Progenitor cell of endocrine pancreas (in vitro differentiated cells): Measurements from ENCODE around the gene SERP1. TPM values are rescaled to one million over a fixed set of nuclear protein-coding genes. Genes with fewer than 3 reads are reported as not detected.

Experiments used
- DNase-seq: peaks from one replicate; pipeline ENCODE4 v3.0.0; 2021; ENCODE audit warnings: low spot score; ENCODE audit not compliant: unreplicated experiment
- H3K27ac Mint-ChIP-seq: 2 replicates; pipeline ENCODE4 v1.8.0; 2021; ENCODE audit warnings: mild to moderate bottlenecking, moderate library complexity, mixed read lengths
- H3K27me3 Mint-ChIP-seq: 2 replicates; pipeline ENCODE4 v1.8.0; 2021; ENCODE audit warnings: mixed read lengths
- H3K36me3 Mint-ChIP-seq: 2 replicates; pipeline ENCODE4 v1.8.0; 2022; ENCODE audit warnings: mixed read lengths; ENCODE audit not compliant: insufficient read depth
- H3K4me1 Mint-ChIP-seq: 2 replicates; pipeline ENCODE4 v1.8.0; 2021; ENCODE audit warnings: low read depth, mixed read lengths
- H3K4me3 Mint-ChIP-seq: 2 replicates; pipeline ENCODE4 v1.8.0; 2021; ENCODE audit warnings: low read depth, mild to moderate bottlenecking, moderate library complexity, mixed read lengths
- H3K9me3 Mint-ChIP-seq: 2 replicates; pipeline ENCODE4 v1.8.0; 2021; ENCODE audit warnings: low read depth, mixed read lengths
- CTCF ChIP-seq: fragments of 200-600 bp; sonication (generic); IDR thresholded peaks from one replicate; pipeline ENCODE4 v1.5.0; 2021; ENCODE audit warnings: antibody characterized with exemption, mild to moderate bottlenecking; ENCODE audit not compliant: unreplicated experiment
- total RNA-seq: library from RNA; stranded (reverse); gene quantifications from 2 replicates; pipeline ENCODE4 v1.2.1, GENCODE V29; 2021

The SERP1 gene
- total RNA-seq, 1 donor from 2014 or later, result 94.9 TPM

DNA sequence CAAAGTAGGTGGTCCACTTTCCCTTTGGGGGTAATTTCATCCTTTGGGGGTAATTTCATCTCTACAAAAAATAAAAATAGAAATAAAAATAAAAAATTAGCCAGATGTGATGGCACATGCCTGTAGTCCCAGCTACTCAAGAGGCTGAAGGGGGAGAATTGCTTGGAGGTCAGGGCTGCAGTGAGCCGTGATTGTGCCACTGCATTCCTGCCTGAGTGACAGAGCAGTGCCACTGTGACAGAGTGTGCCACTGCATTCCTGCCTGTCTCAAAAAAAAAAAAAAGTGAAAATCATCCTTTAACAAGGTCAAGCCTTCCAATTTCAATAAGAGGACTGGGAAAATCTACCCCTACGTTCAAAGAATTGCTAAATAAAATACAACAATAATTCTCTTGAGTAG lies 22.8 kb downstream of the SERP1 start:
- Mint-ChIP-seq H3K36me3 (no peaks in the 10 kb centered on the region), H3K4me3 (no peak overlapping the region), H3K27ac (no peak overlapping the region), H3K9me3 (no peaks in the 10 kb centered on the region), H3K4me1 (no peaks in the 10 kb centered on the region), H3K27me3 (no peaks in the 10 kb centered on the region)
- TF ChIP-seq CTCF, result no peak
- DNase-seq, result no peak

GRCh38 chr3:150521463-150521862 lies 24.8 kb downstream of the SERP1 start:
- Mint-ChIP-seq H3K4me1 (no peaks in the 10 kb centered on the region), H3K9me3 (peaks cover 12% of the 10 kb centered on the region), H3K36me3 (peaks cover 2% of the 10 kb centered on the region), H3K27me3 (no peaks in the 10 kb centered on the region), H3K4me3 (no peak overlapping the region), H3K27ac (no peak overlapping the region)
- DNase-seq, result no peak
- TF ChIP-seq CTCF, result no peak

DNA sequence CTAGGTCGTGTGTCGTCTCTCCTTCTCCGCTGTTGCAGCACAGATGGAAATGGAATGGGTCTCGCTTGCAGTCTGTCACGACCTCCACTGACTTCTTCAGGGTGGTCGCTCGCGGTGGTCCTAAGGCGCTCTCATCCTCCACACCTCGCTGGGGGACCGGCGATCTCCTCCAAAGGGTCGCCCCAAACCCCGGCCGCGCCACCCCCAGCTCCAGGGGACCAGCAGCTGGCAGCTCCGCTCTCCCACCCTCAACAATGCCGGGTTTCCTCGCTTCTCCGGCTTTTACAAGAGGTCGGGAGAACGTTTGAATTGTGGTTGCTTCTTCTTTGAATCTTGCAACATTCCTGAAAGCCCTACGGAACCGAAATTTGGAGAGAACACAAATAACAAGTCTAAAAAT lies 25.9 kb downstream of the SERP1 start:
- Mint-ChIP-seq H3K27ac (no peak overlapping the region), H3K9me3 (peaks cover 12% of the 10 kb centered on the region), H3K4me3 (no peak overlapping the region), H3K36me3 (peaks cover 2% of the 10 kb centered on the region), H3K27me3 (no peaks in the 10 kb centered on the region), H3K4me1 (peaks cover 2% of the 10 kb centered on the region)
- no peak for DNase-seq
- no peak for TF ChIP-seq CTCF

GRCh38 chr3:150519026-150519425 lies 27.3 kb downstream of the SERP1 start:
- TF ChIP-seq CTCF, result no peak
- DNase-seq, result no peak
- H3K9me3 Mint-ChIP-seq, result peaks cover 12% of the 10 kb centered on the region
- no peaks in the 10 kb centered on the region for H3K27me3 Mint-ChIP-seq
- peaks cover 2% of the 10 kb centered on the region for H3K36me3 Mint-ChIP-seq
- no peak overlapping the region for H3K4me3 Mint-ChIP-seq
- H3K4me1 Mint-ChIP-seq, result peaks cover 2% of the 10 kb centered on the region
- no peak overlapping the region for H3K27ac Mint-ChIP-seq

- H3K4me3 Mint-ChIP-seq, result no peak overlapping the region
- H3K27me3 Mint-ChIP-seq, result no peaks in the 10 kb centered on the region
- peaks cover 2% of the 10 kb centered on the region for H3K36me3 Mint-ChIP-seq
- no peak overlapping the region for H3K27ac Mint-ChIP-seq
- H3K9me3 Mint-ChIP-seq, result peaks cover 12% of the 10 kb centered on the region
- peaks cover 2% of the 10 kb centered on the region for H3K4me1 Mint-ChIP-seq
- TF ChIP-seq CTCF, result no peak
- no peak for DNase-seq
Observed at GRCh38 chr3:150515210-150515609, 31.1 kb downstream of the SERP1 start.
